Keratinocyte (primary cell): Measurements from ENCODE around the gene FUOM.

ENCODE experiments used
- CTCF ChIP-seq, 3 experiments: IDR thresholded peaks in 1 of 3; conservative IDR thresholded peaks in 1 of 3; optimal IDR thresholded peaks in 1 of 3; 2 replicates in 2 of 3; 3 replicates in 1 of 3; pipeline versions ENCODE3 to v1.5.1; 2011; ENCODE audit warnings: low read length in 3 of 3, mild to moderate bottlenecking in 3 of 3, moderate library complexity in 2 of 3, control low read depth in 1 of 3, inconsistent platforms in 1 of 3; ENCODE audit not compliant: insufficient read depth in 2 of 3; ENCODE audit errors: extremely low read depth in 1 of 3
- EZH2 ChIP-seq: IDR thresholded peaks from one replicate; pipeline ENCODE4 v1.6.1; 2012; ENCODE audit warnings: inconsistent platforms, mild to moderate bottlenecking, low read length, moderate library complexity

DNA sequence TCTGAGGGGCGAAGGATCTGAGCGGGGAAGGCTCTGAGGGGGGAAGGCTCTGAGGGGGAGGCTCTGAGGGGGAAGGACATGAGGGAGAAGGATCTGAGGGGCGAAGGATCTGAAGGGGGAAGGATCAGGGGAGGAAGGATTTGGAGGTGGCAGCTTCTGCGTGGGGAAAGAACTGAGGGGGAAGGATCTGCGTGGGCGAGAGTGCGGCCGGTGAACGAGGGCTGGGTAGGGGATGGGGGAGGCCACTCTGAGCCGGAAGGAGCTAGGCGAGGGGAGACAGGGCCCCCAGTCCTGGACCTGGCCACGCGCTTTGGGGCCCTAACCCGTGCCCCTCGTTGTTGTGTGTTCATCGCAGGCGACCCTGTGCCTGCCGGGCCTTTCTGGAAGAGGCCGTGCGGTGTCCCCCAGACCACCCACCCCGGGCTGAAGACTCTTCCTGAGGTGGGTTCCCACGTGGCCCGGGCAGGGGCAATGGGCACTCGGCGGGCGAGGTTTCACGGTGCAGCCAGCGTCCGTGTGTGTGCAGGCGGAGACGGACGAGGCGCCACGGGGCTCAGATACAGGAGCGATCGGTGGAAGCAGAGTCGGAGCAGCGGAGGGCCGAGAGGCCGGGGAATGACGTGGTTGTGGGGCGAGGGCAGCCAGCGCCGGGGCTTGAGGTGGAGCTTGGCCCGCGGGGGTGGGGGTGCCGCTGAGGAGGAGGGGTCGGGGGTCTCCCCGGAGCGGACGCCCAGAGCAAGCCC is 23.1 kb downstream of the FUOM start:
- TF ChIP-seq EZH2 (no peak), CTCF (optimal IDR thresholded peaks at IDR 0.05 in 1 of 3, IDR thresholded peaks at IDR 0.05 in 1 of 3, conservative IDR thresholded peaks at IDR 0.05 in 1 of 3; ENCODE audit: extremely low read depth in 1 of 3, insufficient read depth in 2 of 3, low read length in 3 of 3) (no peak)
